GM19193 (cell line): ENCODE results near the gene TARM1.

Source experiments
- POLR2A ChIP-seq: IDR thresholded peaks from 4 replicates; pipeline ENCODE4 v1.6.1; 2011; ENCODE audit not compliant: insufficient read depth, insufficient read length; ENCODE audit errors: extremely low read depth

The TARM1 gene

GRCh38 chr19:54063350-54064116, 17.6 kb downstream of the TARM1 start, which contains the start of gene VSTM1:
Gene VSTM1, minus strand, starts transcription at chr19:54063897. Its CDS starts 120 bp downstream, at chr19:54063777.
- TF ChIP-seq POLR2A = no peak

GRCh38 chr19:54062643-54063042, 18.5 kb downstream of the TARM1 start:
- TF ChIP-seq POLR2A = no peak

DNA sequence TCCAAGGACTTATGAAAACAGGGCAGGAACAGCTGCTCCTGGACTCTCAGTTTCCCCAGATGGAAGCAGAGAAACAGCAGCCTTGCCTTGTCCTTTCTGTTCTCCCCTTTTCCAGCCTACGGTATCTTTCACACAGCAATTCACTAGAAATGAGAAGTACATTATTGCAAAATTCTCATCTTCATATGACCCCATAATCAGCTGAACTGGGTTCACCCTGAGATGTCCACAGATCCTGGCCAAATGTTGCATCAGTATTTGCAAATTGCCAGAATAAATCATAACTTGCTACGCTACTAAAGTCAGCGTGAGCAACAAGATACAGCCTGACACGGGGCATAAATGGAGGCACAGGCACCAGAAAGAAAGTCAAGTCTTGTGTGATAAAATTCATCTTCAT, 33.5 kb downstream of the TARM1 start:
- no peak for TF ChIP-seq POLR2A

GRCh38 chr19:54045771-54046170, 35.4 kb downstream of the TARM1 start:
- TF ChIP-seq POLR2A = no peak

DNA sequence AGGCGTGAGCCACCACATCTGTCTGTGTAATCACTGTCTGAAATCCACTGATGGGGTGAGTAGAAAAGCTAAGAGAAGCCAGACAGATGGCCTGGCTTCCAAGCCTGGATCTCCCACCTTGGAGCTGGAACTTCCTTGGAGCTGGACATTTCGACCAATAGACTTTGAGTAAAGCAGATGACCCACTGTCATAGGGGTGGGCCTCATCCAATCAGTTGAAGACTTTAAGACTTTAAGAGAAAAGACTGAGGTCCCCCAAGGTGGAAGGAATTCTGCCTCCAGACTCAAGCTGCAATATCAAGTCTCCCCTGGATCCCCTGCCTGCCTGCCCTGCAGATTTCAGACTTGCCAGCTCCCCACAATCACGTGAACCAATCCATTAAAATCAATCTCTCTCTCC, 38.2 kb downstream of the TARM1 start:
- TF ChIP-seq POLR2A = no peak

DNA sequence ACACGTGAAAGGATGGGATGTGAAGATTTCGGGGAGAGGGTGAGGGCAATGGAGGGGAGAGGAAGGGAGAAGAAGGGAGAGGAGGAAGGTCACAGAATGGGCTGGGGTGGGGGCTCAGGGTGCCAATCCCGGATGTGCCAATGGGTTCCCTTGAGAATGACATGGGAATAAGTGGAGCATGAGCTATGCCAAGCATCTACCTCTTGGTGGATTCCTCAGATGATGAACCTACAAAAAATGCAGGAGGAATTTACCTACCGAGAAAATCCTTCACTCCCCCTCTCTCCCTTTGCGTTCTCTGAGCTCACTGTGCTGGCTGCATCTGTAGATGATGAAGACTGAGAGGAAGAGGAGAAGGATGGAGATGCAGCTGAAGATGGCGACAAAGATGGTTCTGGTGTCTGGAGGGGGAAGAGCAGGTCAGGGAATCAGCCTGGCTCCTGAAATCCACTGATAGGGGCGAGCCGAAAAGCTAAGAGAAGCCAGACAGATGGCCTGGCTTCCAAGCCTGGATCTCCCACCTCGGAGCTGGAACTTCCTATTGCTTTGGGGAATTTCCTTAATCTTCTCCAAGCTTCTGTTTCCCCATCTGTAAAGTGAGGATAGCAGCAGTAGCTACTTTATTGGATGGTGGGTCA, 39.1 kb downstream of the TARM1 start:
- no peak for TF ChIP-seq POLR2A

DNA sequence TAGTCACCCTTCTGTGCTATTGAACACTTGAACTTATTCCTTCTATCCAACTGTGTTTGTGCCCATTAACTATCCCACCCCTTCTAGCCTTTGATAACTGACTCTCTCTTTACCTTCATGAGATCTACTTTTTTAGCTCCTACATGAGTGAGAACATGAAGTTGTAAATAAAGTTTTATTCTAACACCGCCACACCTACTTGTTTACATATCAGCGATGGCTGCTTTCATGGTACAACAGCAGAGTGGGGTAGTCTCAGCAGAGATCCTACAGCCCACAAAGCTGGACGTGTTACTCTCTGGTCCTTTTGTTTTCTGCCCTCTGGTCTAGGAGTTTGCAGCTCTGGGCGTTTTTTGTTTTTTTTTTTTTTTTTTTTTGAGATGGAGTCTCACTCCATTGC, 41.2 kb downstream of the TARM1 start:
- TF ChIP-seq POLR2A = no peak

DNA sequence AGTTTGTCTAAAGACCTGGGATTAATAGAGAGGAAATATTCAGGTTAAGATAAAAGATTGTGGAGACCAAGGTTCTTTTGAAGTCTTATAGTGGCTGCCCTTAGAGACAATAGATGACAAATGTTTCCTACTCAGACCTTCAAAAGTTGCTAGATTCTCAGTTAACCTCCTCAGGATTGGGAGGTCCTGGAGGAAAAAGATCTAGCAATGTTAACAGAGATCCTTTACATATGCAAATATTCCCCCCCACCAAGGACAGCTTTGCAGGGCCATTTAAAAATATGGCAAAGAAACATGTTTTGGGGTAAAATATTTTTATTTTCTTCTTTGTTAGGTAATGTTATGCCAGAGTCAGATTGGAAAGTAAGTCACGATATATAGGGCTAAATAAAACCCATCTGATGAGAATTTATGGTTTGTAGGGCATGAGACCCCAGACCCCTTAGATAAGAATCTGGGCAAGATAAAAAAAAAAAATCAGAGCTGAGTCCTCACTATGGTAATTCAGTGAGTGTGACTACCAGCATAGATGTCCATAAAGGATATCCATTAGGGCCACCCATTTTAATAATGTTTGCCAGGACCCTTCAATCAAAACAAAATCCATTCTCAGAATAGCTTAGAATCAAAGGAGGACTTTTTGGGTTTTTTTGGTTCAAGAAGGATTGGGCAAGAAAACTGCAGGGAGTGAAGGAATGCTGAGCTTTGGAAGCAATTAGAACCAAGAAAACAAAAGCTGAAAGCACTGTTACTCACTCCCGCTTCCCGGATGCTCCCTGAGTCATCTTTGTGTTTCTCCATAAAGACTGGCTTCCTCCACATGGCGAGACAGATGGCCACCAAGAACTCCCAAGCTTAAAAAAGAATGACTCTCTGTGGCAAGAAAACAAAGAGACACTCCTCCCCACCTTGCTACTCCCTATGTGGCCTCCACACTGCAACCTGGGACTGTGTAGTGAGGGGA, 45.7 kb downstream of the TARM1 start:
- TF ChIP-seq POLR2A = no peak

- TF ChIP-seq POLR2A = no peak
Measured at GRCh38 chr19:54030895-54031586, 50.1 kb downstream of the TARM1 start.

DNA sequence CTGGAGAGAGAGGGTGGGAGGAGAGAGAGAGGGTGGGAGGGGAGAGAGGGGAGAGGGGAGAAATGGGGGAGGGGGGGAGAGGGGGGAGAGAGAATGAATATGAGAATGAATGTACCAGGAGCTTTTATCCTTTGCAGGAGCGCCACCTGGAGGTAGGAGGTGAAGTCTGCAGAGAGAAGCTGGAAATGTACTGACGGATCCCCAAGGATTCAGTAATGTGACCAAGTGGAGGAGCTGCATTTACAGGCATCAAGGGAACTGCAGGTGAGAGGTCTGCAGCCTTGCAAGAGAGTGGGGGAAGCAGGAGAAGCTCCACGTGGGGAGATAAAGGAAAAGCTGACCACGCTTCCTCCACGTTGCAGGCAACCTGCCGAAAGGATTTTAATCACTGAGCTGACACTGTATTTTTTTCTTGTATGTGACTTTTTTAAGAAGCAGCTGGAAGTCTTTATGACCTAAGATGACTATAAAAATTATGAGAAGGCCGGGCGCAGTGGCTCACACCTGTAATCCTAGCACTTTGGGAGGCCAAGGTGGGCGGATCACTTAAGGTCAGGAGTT, 51.2 kb downstream of the TARM1 start:
- no peak for TF ChIP-seq POLR2A

GRCh38 chr19:54029301-54029700, 51.9 kb downstream of the TARM1 start:
- no peak for TF ChIP-seq POLR2A

GRCh38 chr19:54026656-54027055, 54.5 kb downstream of the TARM1 start:
- TF ChIP-seq POLR2A = no peak

- TF ChIP-seq POLR2A = no peak
Measured at GRCh38 chr19:54024660-54025059, 56.5 kb downstream of the TARM1 start.

DNA sequence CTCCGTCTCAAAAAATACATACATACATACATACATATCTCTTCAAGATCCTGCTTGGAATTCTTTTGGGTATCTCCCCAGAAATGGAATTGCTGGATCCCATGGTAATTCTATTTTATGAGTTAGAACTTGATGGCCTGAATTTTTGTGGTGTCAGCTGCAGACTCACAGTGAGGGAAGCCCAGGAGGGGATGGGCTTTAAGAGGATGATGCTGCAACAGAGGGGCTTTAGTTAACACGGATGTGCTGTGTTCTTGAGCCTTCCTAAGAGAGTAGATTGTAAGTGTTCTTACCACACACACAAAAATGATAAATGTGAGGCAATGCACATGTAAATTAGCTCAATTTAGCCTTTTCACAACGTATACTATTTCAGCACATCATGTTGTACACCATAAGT, 58.0 kb downstream of the TARM1 start:
- no peak for TF ChIP-seq POLR2A
